HEK293 (cell line): ENCODE results near the gene STX5.

ENCODE experiments used
- CTCF ChIA-PET: fragments of 350-600 bp; formaldehyde crosslinking; extraction: SDS; loops from one replicate; lab custom pipeline; 2021; ENCODE audit warnings: antibody characterized with exemption; lab: Yijun Ruan, JAX
- POLR2A ChIA-PET: fragments of 300-600 bp; formaldehyde crosslinking; extraction: SDS; loops from one replicate; lab custom pipeline; 2020; ENCODE audit warnings: antibody characterized with exemption, inconsistent platforms; lab: Yijun Ruan, JAX
- H3K27ac ChIP-seq: fragments of 200-500 bp; sonication (Bioruptor generic); 2 replicates; pipeline ENCODE4 v1.5.1; 2014; ENCODE audit warnings: low read depth, low read length, control low read depth, inconsistent platforms; ENCODE audit errors: extremely low read depth
- H3K36me3 ChIP-seq, 2 experiments: fragments of 200-500 bp in 1 of 2; sonication (Bioruptor generic) in 1 of 2; 1 replicate in 1 of 2; 2 replicates in 1 of 2; pipeline ENCODE4 v1.5.1; 2014 to 2017; ENCODE audit warnings: inconsistent platforms in 2 of 2, low read length in 2 of 2; ENCODE audit not compliant: control insufficient read depth in 2 of 2, insufficient read depth in 1 of 2
- H3K4me1 ChIP-seq: fragments of 200-500 bp; sonication (Bioruptor generic); 2 replicates; pipeline ENCODE4 v1.5.1; 2014; ENCODE audit warnings: mild to moderate bottlenecking, low read length, inconsistent platforms; ENCODE audit not compliant: control insufficient read depth, insufficient read depth
- H3K4me3 ChIP-seq: 2 replicates; pipeline ENCODE4 v1.5.1; 2011; ENCODE audit warnings: low read depth, mild to moderate bottlenecking, control low read depth, low read length, moderate library complexity
- H3K9me3 ChIP-seq: fragments of 200-500 bp; sonication (Bioruptor generic); 2 replicates; pipeline ENCODE4 v1.5.1; 2014; ENCODE audit warnings: low read depth, low read length, inconsistent platforms; ENCODE audit not compliant: control insufficient read depth, insufficient read depth
- EGR2 ChIP-seq: fragments of 450-650 bp; formaldehyde crosslinking; IDR thresholded peaks from 2 replicates; pipeline ENCODE4 v1.5.1; 2016; ENCODE audit warnings: low read depth, missing biosample characterization, missing genetic modification characterization
- FEZF1 ChIP-seq: fragments of 450-650 bp; formaldehyde crosslinking; IDR thresholded peaks from 2 replicates; pipeline ENCODE4 v1.5.1; 2016; ENCODE audit warnings: missing biosample characterization, missing genetic modification characterization
- GLI2 ChIP-seq: fragments of 450-650 bp; formaldehyde crosslinking; IDR thresholded peaks from 2 replicates; pipeline ENCODE4; 2017; ENCODE audit warnings: missing biosample characterization, missing genetic modification characterization, low read depth, borderline replicate concordance
- IKZF3 ChIP-seq: fragments of 450-650 bp; IDR thresholded peaks from 2 replicates; pipeline ENCODE4 v1.5.0; 2018; ENCODE audit warnings: missing biosample characterization, mild to moderate bottlenecking, missing genetic modification characterization, moderate library complexity
- REST ChIP-seq: fragments of 450-650 bp; formaldehyde crosslinking; IDR thresholded peaks from 2 replicates; pipeline ENCODE4 v1.5.1; 2016; ENCODE audit warnings: missing biosample characterization, missing genetic modification characterization
- SALL2 ChIP-seq: fragments of 450-650 bp; formaldehyde crosslinking; IDR thresholded peaks from 2 replicates; pipeline ENCODE4 v1.5.0; 2017; ENCODE audit warnings: missing biosample characterization, mild to moderate bottlenecking, missing genetic modification characterization, borderline replicate concordance
- ZFHX2 ChIP-seq: fragments of 450-650 bp; formaldehyde crosslinking; conservative IDR thresholded peaks from 2 replicates; pipeline ENCODE4 v1.5.1; 2016; ENCODE audit warnings: missing biosample characterization, missing genetic modification characterization
- ZFP69B ChIP-seq: fragments of 450-650 bp; formaldehyde crosslinking; IDR thresholded peaks from 2 replicates; pipeline ENCODE4 v1.5.1; 2016; ENCODE audit warnings: missing biosample characterization, missing genetic modification characterization
- ZNF132 ChIP-seq: fragments of 450-650 bp; formaldehyde crosslinking; IDR thresholded peaks from 2 replicates; pipeline ENCODE4 v1.5.1; 2017; ENCODE audit warnings: missing biosample characterization, missing genetic modification characterization, borderline replicate concordance
- ZNF157 ChIP-seq: fragments of 450-650 bp; formaldehyde crosslinking; IDR thresholded peaks from 2 replicates; pipeline ENCODE4 v1.5.1; 2016; ENCODE audit warnings: missing biosample characterization, missing genetic modification characterization
- ZNF19 ChIP-seq: fragments of 450-650 bp; formaldehyde crosslinking; IDR thresholded peaks from 2 replicates; pipeline ENCODE4; 2016; ENCODE audit warnings: missing biosample characterization, missing genetic modification characterization, low read depth
- ZNF248 ChIP-seq: fragments of 450-650 bp; formaldehyde crosslinking; IDR thresholded peaks from 2 replicates; pipeline ENCODE4 v1.5.1; 2017; ENCODE audit warnings: missing biosample characterization, missing genetic modification characterization
- ZNF280C ChIP-seq: fragments of 450-650 bp; formaldehyde crosslinking; IDR thresholded peaks from 2 replicates; pipeline ENCODE4 v1.5.1; 2016; ENCODE audit warnings: missing biosample characterization, missing genetic modification characterization
- ZNF398 ChIP-seq: fragments of 450-650 bp; formaldehyde crosslinking; IDR thresholded peaks from 2 replicates; pipeline ENCODE4 v1.5.1; 2017; ENCODE audit warnings: missing biosample characterization, missing genetic modification characterization
- ZNF404 ChIP-seq: fragments of 450-650 bp; formaldehyde crosslinking; IDR thresholded peaks from 2 replicates; pipeline ENCODE4 v1.5.1; 2017; ENCODE audit warnings: missing biosample characterization, missing genetic modification characterization
- ZNF548 ChIP-seq: fragments of 450-650 bp; formaldehyde crosslinking; IDR thresholded peaks from 2 replicates; pipeline ENCODE4 v1.5.1; 2016; ENCODE audit warnings: missing biosample characterization, missing genetic modification characterization
- ZNF629 ChIP-seq: fragments of 450-650 bp; formaldehyde crosslinking; IDR thresholded peaks from 2 replicates; pipeline ENCODE4 v1.5.1; 2017; ENCODE audit warnings: missing biosample characterization, missing genetic modification characterization
- ZNF658 ChIP-seq: fragments of 450-650 bp; formaldehyde crosslinking; IDR thresholded peaks from 2 replicates; pipeline ENCODE4; 2016; ENCODE audit warnings: missing biosample characterization, missing genetic modification characterization
- ZNF660 ChIP-seq: fragments of 450-650 bp; IDR thresholded peaks from 2 replicates; pipeline ENCODE4 v1.5.1; 2018; ENCODE audit warnings: missing biosample characterization, mild to moderate bottlenecking, missing genetic modification characterization
- ZNF701 ChIP-seq: fragments of 450-650 bp; formaldehyde crosslinking; IDR thresholded peaks from 2 replicates; pipeline ENCODE4 v1.5.1; 2016; ENCODE audit warnings: missing biosample characterization, missing genetic modification characterization
- ZSCAN30 ChIP-seq: fragments of 450-650 bp; IDR thresholded peaks from 2 replicates; pipeline ENCODE4 v1.5.1; 2018; ENCODE audit warnings: missing biosample characterization, mild to moderate bottlenecking, missing genetic modification characterization, moderate library complexity
- TF ChIP-seq, protein P1 (sequence below): sonication (generic); formaldehyde crosslinking; IDR thresholded peaks from 2 replicates; pipeline ENCODE4 v1.8.1; 2022; ENCODE audit warnings: mild to moderate bottlenecking, moderate library complexity, missing genetic modification reagents
- TF ChIP-seq, protein P2 (sequence below): fragments of 450-650 bp; formaldehyde crosslinking; IDR thresholded peaks from 2 replicates; pipeline ENCODE4 v1.5.1; 2017; ENCODE audit warnings: missing biosample characterization, missing genetic modification characterization
- TF ChIP-seq, protein P3 (sequence below): fragments of 450-650 bp; formaldehyde crosslinking; IDR thresholded peaks from 2 replicates; pipeline ENCODE4 v1.5.1; 2016; ENCODE audit warnings: missing biosample characterization, missing genetic modification characterization

The STX5 gene

GRCh38 chr11:62787005-62787759, 44.7 kb downstream of the STX5 start, which contains the start of gene TMEM179B:
Gene TMEM179B (plus strand): TSS chr11:62787402. CDS start chr11:62787432, 30 bp downstream.
- H3K36me3 ChIP-seq: peaks cover 0 to 46% of the 10 kb centered on the region in 2 experiments; a peak in 1 of 3 replicates
- CTCF ChIA-PET: interaction anchor here (0.5 to 3.2 kb wide), 34 partner anchors 8 to 235 kb away, joined by 3 to 45 read pairs (median 4); partner anchors contain the start of genes HNRNPUL2, STX5, TAF6L and ZBTB3
- peak within 1 kb of the TSS; percentile 76 for H3K27ac ChIP-seq
- POLR2A ChIA-PET: interaction anchor here (0.5 to 5.6 kb wide), 37 partner anchors 10 to 373 kb away, joined by 3 to 54 read pairs (median 5); partner anchors contain the start of genes B3GAT3, C11orf98, CSKMT and EEF1G
- H3K4me1 ChIP-seq: no peaks in the 10 kb centered on the region
- H3K4me3 ChIP-seq: peak within 1 kb of the TSS; percentile 87
- H3K9me3 ChIP-seq: no peaks in the 10 kb centered on the region
- TF ChIP-seq ZNF548 (tag by site-specific recombination) (no peak), ZNF701 (no peak), ZNF19 (tag by site-specific recombination) (no peak), ZNF157 (tag by site-specific recombination) (no peak), FEZF1 (tag by site-specific recombination) (no peak), ZFHX2 (tag by site-specific recombination) (peak; percentile 58; the same call in 1 of the 2 replicates), SALL2 (tag by site-specific recombination) (no peak), ZNF404 (tag by site-specific recombination) (no peak), ZNF660 (tag by site-specific recombination) (no peak; the same call in 1 of the 2 replicates), ZNF398 (tag by site-specific recombination) (no peak), ZNF248 (tag by site-specific recombination) (no peak), ZNF629 (tag by site-specific recombination) (peak; percentile 65), EGR2 (tag by site-specific recombination) (peak; percentile 61; the same call in 1 of the 2 replicates), REST (tag by site-specific recombination) (no peak), IKZF3 (tag by site-specific recombination) (no peak), GLI2 (no peak), ZSCAN30 (tag by site-specific recombination) (peak; percentile 12), ZFP69B (tag by site-specific recombination) (no peak), ZNF132 (tag by site-specific recombination) (no peak), ZNF280C (tag by site-specific recombination) (no peak), ZNF658 (tag by site-specific recombination) (no peak)
- TF ChIP-seq, protein P1, sequence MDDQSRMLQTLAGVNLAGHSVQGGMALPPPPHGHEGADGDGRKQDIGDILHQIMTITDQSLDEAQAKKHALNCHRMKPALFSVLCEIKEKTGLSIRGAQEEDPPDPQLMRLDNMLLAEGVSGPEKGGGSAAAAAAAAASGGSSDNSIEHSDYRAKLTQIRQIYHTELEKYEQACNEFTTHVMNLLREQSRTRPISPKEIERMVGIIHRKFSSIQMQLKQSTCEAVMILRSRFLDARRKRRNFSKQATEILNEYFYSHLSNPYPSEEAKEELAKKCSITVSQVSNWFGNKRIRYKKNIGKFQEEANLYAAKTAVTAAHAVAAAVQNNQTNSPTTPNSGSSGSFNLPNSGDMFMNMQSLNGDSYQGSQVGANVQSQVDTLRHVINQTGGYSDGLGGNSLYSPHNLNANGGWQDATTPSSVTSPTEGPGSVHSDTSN (CRISPR knock-in tag): peak; percentile 65
- TF ChIP-seq, protein P2, sequence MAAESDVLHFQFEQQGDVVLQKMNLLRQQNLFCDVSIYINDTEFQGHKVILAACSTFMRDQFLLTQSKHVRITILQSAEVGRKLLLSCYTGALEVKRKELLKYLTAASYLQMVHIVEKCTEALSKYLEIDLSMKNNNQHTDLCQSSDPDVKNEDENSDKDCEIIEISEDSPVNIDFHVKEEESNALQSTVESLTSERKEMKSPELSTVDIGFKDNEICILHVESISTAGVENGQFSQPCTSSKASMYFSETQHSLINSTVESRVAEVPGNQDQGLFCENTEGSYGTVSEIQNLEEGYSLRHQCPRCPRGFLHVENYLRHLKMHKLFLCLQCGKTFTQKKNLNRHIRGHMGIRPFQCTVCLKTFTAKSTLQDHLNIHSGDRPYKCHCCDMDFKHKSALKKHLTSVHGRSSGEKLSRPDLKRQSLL (tag by site-specific recombination): no peak
- TF ChIP-seq, protein P3, sequence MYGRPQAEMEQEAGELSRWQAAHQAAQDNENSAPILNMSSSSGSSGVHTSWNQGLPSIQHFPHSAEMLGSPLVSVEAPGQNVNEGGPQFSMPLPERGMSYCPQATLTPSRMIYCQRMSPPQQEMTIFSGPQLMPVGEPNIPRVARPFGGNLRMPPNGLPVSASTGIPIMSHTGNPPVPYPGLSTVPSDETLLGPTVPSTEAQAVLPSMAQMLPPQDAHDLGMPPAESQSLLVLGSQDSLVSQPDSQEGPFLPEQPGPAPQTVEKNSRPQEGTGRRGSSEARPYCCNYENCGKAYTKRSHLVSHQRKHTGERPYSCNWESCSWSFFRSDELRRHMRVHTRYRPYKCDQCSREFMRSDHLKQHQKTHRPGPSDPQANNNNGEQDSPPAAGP (tag by site-specific recombination): peak; percentile 66
